K562 treated with DMSO at 1 percent for 4 hours (cell line): ENCODE data around the gene OR2A2. TPM values are rescaled to one million over a fixed set of nuclear protein-coding genes. Genes with fewer than 3 reads are reported as not detected.

Source experiments
- total RNA-seq: library from RNA; unstranded; fragments of 300-600 nt; gene quantifications from 2 replicates; pipeline ENCODE4 v1.2.3, GENCODE V29; 2022; ENCODE audit not compliant: insufficient read depth

OR2A2 gene, protein sequence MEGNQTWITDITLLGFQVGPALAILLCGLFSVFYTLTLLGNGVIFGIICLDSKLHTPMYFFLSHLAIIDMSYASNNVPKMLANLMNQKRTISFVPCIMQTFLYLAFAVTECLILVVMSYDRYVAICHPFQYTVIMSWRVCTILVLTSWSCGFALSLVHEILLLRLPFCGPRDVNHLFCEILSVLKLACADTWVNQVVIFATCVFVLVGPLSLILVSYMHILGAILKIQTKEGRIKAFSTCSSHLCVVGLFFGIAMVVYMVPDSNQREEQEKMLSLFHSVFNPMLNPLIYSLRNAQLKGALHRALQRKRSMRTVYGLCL
- not detected in 2 replicates for total RNA-seq

DNA sequence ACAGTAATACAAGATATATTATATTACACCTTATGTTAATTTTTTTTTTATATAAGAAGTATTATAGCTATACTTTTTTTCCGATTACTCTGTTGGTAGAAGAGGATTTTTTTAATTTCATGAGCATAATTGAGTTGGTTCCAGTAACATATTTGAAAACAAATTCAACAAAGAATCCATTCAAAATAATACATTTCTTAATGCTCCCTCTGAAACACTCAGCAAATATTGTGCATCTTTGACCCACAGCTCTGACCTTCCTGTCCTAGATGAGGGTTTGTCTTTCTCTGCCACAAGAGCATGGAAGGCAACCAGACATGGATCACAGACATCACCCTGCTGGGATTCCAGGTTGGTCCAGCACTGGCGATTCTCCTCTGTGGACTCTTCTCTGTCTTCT is at the start of gene OR2A2:
Gene OR2A2, plus strand, starts transcription at position 301 of the 400 bp plus-strand sequence. Its CDS starts 0 bp downstream, at position 301.

DNA sequence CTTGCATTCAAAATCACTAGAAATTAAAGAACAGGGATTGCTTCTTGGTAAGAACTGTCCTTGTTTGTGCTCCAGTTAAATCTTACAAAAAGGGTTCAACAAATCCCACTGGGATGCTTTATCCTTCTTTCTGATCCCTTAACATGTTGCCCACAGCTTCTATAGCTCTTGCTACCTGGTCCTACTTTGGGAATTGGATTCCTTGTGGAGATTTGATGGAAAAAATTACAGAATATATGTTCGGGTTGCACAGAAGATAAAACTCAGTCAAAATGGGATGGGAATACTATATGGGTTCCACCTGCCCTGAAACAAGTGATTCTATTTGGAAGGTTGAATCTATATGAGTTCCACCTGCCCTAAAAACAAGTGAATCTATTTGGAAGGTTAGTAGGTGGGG is 39.9 kb upstream of the OR2A2 start, which contains the start of gene OR2A25:
Gene OR2A25, plus strand, starts transcription at position 301 of the 400 bp plus-strand sequence. CDS start 4,409 bp downstream, outside the sequence.

DNA sequence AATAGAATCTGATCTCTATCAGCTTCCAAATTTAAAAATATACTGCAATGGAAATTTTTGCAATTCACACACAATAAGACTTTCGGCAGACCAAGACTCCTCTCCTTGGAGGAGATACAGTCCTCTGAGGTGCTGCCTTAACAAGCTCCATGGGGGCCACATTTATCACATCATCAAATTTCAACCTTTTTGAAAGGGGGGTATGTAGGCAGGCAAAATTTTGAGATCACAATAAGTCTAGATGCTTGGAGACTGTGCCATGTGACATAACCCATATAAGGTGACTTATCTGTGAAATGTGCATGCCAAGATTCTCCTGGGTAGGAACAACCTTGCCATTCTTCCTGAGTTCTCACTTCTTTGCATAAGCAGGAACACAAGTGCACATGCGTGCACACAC is 23.4 kb upstream of the OR2A2 start, which contains the start of gene OR2A12:
Gene OR2A12, plus strand, starts transcription at position 301 of the 400 bp plus-strand sequence. CDS start 8,830 bp downstream, outside the sequence.

DNA sequence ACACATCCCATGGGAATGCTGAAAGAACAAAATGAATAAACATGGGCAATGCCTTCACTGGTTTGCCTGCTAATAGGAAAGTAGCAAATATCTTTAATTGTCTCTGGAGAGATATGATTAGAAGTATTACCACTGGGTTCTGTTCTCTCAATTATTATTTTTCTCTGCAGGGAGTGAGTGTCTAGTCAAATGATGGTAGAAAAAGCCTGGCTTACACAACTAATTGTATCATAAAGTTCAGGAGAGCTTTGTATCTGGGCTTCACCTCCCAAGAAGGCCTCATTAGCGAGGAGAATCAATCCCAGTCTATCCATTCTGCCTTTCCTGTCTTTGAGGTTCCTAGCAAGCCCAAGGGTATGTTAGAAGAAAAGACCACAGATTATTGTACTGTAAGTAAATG is 13.5 kb downstream of the OR2A2 start, which contains the start of gene OR2A14:
Gene OR2A14, plus strand, starts transcription at position 301 of the 400 bp plus-strand sequence. CDS start 5,937 bp downstream, outside the sequence.

Other genes with a start within 250 kb of the OR2A2 start
- 41.4 and 47.2 TPM in 2 replicates for gene TCAF1, start 207.4 kb upstream of the OR2A2 start, total RNA-seq
- not detected in 2 replicates for gene OR2F2, start 174.3 kb upstream of the OR2A2 start, total RNA-seq
- not detected in 2 replicates for gene OR2F1, start 154.7 kb upstream of the OR2A2 start, total RNA-seq
- gene OR6B1, start 109.3 kb upstream of the OR2A2 start, total RNA-seq = not detected in 2 replicates
- not detected in 2 replicates for gene OR2A5, start 60.6 kb upstream of the OR2A2 start, total RNA-seq
- gene OR2A25, start 39.8 kb upstream of the OR2A2 start, total RNA-seq = not detected in 2 replicates
- gene OR2A12, start 23.3 kb upstream of the OR2A2 start, total RNA-seq = not detected in 2 replicates
- not detected in 2 replicates for gene OR2A14, start 13.6 kb downstream of the OR2A2 start, total RNA-seq
- gene CTAGE4, start 73.9 kb downstream of the OR2A2 start, total RNA-seq = not detected in 2 replicates
- gene ARHGEF35, start 86.2 kb downstream of the OR2A2 start, total RNA-seq = not detected in 2 replicates
- gene OR2A42, start 130.0 kb downstream of the OR2A2 start, total RNA-seq = not detected in 2 replicates
- gene OR2A7, start 155.2 kb downstream of the OR2A2 start, total RNA-seq = not detected in 2 replicates
- not detected in 2 replicates for gene CTAGE8, start 159.7 kb downstream of the OR2A2 start, total RNA-seq
- not detected in 2 replicates for gene OR2A1, start 202.8 kb downstream of the OR2A2 start, total RNA-seq
- not detected in 2 replicates for gene ARHGEF5, start 245.8 kb downstream of the OR2A2 start, total RNA-seq